ENCODE data around the gene GDPD5.

GDPD5 gene

DNA sequence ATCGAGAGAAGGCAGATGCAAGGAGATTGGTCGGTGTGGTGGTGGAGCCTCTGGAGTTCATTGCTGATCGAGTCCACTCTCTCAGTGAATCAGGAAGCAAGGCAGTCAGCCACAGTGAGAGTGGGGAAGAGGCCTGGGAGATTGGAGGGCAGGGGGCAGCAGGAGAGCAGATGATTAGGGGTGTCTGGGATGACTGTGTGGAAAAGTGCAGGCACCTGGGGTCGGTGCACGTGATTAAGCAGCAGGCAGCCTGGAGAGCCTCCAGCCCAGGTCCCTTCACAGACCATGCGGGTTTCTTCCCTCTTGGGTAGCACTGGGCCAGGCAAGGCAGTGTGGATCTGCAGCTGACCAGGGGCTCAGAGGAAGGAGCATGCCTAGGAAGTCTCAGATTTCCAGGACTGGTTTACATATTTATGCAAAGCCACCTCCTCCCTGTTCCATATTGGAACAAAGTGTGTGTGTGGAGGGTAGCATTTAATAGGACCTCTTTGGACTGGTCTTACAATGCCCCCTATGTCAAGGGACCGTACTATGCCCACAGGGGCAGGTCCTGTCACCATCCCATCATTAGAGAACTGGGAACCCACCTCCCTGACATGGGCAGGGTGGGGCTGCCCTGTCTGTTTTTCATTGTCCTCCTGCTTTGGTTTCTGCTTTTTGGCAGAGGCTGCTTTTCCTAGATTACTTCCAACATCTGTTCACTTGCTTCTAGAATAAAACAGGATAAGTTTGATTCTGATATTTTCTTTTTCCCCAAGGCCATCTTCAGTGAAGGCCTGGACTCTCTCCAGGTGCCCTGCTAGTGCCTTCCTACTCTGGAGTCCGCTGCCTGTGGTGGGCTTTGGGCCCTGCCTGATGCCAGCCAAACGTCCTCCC lies 14.0 kb upstream of the GDPD5 start:
- in situ Hi-C loops (cut with HindIII; ENCODE audit: low pct_ligation_motif_present, low pct_unique_long_range_greater_than_20kb, low sequenced_read_pairs), result no loop called here
- no peak for DNase-seq

GRCh38 chr11:75538150-75538942 lies 12.6 kb upstream of the GDPD5 start:
- in situ Hi-C loops (cut with HindIII; ENCODE audit: low pct_ligation_motif_present, low pct_unique_long_range_greater_than_20kb, low sequenced_read_pairs), result no loop called here
- no peak for DNase-seq

- DNase-seq, result no peak
- in situ Hi-C loops (cut with HindIII; ENCODE audit: low pct_ligation_motif_present, low pct_unique_long_range_greater_than_20kb, low sequenced_read_pairs), result no loop called here
Observed at GRCh38 chr11:75537740-75538139, 12.0 kb upstream of the GDPD5 start.

GRCh38 chr11:75536786-75537641 lies 11.3 kb upstream of the GDPD5 start:
- DNase-seq, result no peak
- in situ Hi-C loops (cut with HindIII; ENCODE audit: low pct_ligation_motif_present, low pct_unique_long_range_greater_than_20kb, low sequenced_read_pairs), result no loop called here

DNA sequence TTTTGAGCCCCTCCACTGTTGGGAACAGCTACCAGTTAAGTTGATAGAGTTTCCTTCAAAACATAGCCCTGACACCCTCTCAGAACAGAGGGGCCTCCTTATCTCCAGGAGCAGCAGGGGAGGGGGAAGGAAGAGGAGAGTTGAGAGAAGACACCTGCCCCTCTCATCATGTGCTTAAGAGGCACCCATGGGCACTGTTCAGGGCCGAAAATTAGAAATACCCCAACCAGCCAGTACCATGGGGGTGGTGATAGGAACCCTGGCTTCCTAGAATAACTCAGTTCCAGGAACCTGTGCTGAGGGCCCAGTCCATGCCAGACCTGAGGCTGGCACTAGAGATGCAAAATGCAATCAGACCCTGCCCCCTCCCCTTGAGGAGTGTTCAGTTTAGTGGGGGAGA lies 9.3 kb upstream of the GDPD5 start:
- in situ Hi-C loops (cut with HindIII; ENCODE audit: low pct_ligation_motif_present, low pct_unique_long_range_greater_than_20kb, low sequenced_read_pairs), result no loop called here
- no peak for DNase-seq

GRCh38 chr11:75534259-75535069 lies 8.7 kb upstream of the GDPD5 start:
- no peak for DNase-seq
- in situ Hi-C loops (cut with HindIII; ENCODE audit: low pct_ligation_motif_present, low pct_unique_long_range_greater_than_20kb, low sequenced_read_pairs), result no loop called here

DNA sequence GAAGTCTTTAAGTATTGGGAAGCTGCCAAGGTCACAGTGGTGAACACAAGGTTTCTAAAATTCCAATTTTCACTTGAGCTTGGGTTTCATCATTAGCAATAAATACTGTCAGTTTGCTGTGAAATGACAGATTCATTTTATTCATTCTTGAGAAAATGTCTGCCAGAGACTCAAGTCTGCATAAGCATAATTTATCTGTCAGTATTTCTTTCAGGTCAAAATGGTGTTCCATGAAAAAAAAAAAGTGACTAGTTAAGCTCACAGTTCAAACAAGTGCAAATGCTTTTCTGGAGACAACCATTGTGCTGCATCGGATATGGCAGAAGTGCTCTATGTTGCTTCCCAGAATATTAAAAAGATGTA lies 8.1 kb upstream of the GDPD5 start:
- no peak for DNase-seq
- in situ Hi-C loops (cut with HindIII; ENCODE audit: low pct_ligation_motif_present, low pct_unique_long_range_greater_than_20kb, low sequenced_read_pairs), result no loop called here

DNA sequence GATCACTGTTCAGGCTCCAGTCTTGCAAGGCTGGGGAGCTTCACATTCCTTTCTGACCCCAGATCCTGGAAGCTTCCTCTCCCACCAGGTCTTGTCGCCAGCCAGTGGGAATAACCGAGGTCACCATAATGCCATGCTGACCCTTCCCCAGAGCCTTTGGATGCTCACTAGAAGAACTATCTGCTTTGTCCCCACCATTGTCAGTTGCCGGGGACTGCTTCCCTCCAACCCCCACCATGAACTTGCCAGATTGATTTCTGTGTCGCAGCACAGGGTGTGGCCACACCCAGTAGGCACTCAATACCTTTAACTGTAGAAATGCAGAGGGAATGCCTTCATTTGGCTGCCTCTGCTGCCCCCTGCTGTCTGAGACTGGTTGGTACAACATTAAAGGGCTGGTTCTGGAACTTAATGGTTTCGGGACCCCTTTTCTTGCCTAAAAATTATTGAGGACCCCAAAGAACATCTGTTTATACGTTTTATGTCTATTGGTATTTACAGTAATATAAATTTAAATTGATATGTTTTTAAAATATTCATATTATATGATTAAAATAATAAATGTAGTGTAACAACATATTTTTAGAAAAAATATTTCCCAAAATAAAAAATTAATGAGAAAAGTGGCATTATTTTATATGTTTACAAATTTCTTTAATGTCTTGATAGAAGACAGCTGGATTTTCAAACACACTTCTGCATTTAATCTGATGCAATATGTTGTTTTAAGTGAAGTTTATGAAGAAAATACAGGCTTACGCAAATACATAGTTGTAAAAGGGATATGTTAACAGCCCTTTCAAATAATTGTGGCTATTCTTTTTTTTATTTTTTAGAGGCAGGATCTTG lies 6.7 kb upstream of the GDPD5 start:
- in situ Hi-C loops (cut with HindIII; ENCODE audit: low pct_ligation_motif_present, low pct_unique_long_range_greater_than_20kb, low sequenced_read_pairs), result no loop called here
- DNase-seq, result peak; percentile 40

- in situ Hi-C loops (cut with HindIII; ENCODE audit: low pct_ligation_motif_present, low pct_unique_long_range_greater_than_20kb, low sequenced_read_pairs), result no loop called here
- DNase-seq, result no peak
Observed at GRCh38 chr11:75531325-75531724, 5.6 kb upstream of the GDPD5 start.

DNA sequence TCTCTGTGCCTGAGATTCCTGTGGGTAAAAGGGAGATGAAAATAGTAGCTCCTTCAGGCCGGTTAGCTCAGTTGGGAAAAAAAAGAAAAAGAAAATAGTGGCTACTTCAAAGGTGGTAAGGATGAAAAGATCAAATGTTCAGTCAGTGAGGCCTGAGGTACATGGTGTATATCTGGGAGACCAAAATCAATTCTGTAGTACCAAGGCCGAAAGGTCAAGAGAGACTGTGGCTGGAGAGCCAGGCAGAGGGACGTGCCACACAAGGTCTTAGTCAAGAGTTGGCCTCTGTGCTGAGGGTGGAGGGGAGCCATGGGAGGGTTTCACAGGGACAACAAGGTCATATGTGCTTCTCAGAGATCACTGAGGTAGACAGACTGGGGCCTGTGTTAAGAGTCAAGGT lies 4.8 kb upstream of the GDPD5 start:
- in situ Hi-C loops (cut with HindIII; ENCODE audit: low pct_ligation_motif_present, low pct_unique_long_range_greater_than_20kb, low sequenced_read_pairs), result no loop called here
- DNase-seq, result no peak

DNA sequence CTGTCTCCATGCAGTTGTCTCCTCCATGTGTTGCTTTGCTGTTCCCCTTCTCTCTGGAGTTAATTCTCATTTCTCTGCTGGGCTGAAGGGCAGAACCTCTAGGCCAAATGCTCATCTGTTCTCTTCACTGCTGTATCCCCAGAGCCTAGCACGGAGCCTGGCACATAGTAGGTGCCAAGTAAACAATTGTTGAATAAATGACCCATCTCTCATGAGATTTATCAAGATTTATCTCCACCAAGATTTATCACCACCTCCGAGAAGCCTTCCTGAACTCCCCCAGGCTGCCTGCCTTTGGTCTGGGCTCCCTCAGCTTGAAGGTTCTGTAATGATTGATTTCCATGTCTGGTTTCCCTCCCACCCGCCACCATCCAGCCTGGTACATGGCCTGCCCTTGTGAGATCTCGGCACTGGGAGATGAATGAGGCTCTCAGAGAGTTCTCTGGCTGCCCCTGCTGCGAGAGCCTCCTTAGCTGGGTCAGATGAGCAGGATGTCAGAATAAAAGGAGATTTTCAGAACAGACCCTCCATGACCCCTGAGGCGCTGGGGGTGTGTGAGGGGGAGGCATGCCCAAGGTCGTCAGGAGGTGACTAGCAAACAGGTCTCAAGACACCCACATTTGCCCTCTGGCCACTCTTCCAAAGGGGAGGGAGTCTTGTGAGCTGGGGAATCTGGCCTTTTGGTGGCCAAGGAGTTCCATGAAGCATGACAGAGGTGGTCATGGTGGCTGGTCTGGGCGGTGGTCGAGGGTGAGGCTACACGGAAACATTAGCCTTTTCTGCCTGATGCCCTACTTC lies 2.4 kb upstream of the GDPD5 start:
- in situ Hi-C loops (cut with HindIII; ENCODE audit: low pct_ligation_motif_present, low pct_unique_long_range_greater_than_20kb, low sequenced_read_pairs), result no loop called here
- DNase-seq, result peak; percentile 25

DNA sequence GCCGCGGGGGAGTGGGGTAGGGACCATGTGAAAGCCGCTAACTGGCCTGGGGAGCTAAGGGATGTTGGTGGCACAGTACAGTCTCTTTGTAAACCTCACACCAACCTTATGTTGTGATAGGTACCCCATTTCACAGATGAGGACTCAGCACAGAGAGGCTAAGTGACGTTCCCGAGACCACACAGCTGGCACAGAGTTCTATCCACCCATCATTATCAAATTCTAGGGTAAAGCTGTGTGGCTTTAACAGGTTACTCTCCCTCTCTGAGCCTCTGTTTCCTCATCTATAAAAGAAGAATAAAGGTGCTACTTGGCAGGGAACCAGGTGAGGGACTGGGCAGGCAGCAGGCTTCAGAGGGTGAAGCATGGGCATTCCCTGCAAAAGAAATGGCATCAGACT lies 1.4 kb upstream of the GDPD5 start:
- DNase-seq, result no peak
- in situ Hi-C loops (cut with HindIII; ENCODE audit: low pct_ligation_motif_present, low pct_unique_long_range_greater_than_20kb, low sequenced_read_pairs), result no loop called here

DNA sequence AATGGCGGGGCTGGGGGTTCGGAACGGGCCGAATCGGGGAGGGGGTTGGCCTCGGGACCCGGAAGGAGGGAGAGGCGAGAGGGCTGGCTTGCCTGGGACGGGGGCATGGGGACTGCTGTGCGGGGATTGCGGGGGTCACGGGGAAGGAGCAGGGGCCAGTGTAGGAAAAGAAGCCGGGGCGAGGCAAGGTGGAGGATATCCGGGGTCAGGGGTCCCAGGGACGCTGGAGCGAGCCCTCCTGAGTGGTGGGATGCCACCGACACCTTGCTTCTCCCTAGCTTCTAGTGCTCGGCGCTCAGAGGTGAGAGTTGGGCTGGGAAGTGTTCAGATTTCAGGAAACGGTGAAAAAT lies 426 bp upstream of the GDPD5 start:
- DNase-seq, result no peak
- in situ Hi-C loops (cut with HindIII; ENCODE audit: low pct_ligation_motif_present, low pct_unique_long_range_greater_than_20kb, low sequenced_read_pairs), result no loop called here

DNA sequence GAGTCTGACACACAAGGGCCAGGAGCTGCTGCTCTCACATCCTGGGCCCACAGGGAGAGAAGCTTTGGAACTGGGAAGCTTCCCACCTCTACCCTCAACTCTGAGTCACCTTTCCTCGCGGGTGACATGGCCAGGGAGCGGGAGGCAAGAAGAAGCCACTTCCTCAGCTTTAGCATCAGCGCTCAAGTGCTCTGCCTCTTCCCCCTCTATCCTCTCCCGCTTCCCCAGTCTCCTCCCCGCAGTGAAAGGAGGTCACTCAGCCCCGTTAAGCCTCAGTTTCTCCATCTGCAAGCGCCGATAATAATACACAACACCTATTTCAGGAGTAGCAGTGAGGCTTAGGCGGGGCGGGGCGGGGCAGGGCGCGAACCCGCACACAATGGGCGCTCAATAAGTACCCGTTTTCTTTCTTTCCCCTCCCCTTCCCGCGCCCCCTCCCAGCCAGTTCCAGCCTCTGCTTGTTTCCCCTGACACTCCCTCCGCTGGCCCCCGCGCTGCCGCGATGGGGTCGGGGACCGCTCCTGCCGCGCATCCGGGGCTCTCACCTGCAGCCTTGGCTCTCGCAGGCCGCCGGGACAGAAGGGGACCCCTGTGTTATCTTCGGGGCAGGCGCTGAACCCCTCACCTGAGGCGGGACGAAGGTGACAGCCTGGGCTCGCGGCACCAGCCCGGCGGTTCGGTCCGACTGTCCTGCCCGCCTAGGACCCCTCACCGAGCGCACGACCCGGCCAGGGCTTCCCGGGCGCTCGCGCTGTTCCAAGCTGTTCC lies 892 bp downstream of the GDPD5 start:
- no peak for DNase-seq
- in situ Hi-C loops (cut with HindIII; ENCODE audit: low pct_ligation_motif_present, low pct_unique_long_range_greater_than_20kb, low sequenced_read_pairs), result no loop called here

- in situ Hi-C loops (cut with HindIII; ENCODE audit: low pct_ligation_motif_present, low pct_unique_long_range_greater_than_20kb, low sequenced_read_pairs), result no loop called here
Observed at GRCh38 chr11:75523811-75524664, 1.7 kb downstream of the GDPD5 start.

More at GRCh38 chr11:75523811-75524664, 1.7 kb downstream of the GDPD5 start:
- no peak for DNase-seq
